HUES64 (cell line): ENCODE data around the gene MLLT10.

Experiments used
- H3K27ac ChIP-seq: 2 replicates; pipeline ENCODE4 v1.7.0; 2013; ENCODE audit warnings: low read depth, low read length, inconsistent platforms
- H3K27me3 ChIP-seq: 2 replicates; pipeline ENCODE4 v1.6.1; 2013; ENCODE audit warnings: mild to moderate bottlenecking, low read length; ENCODE audit not compliant: insufficient read depth
- H3K36me3 ChIP-seq: 2 replicates; pipeline ENCODE4 v1.6.1; 2013; ENCODE audit warnings: mild to moderate bottlenecking, low read length; ENCODE audit not compliant: insufficient read depth
- H3K4me1 ChIP-seq: 2 replicates; pipeline ENCODE4 v1.6.1; 2013; ENCODE audit warnings: mild to moderate bottlenecking, low read length, moderate library complexity; ENCODE audit not compliant: insufficient read depth
- H3K4me3 ChIP-seq: 2 replicates; pipeline ENCODE4 v1.5.1; 2013; ENCODE audit warnings: mild to moderate bottlenecking, low read length, moderate library complexity
- H3K9ac ChIP-seq: 2 replicates; pipeline ENCODE4 v1.6.1; 2013; ENCODE audit warnings: mild to moderate bottlenecking, low read depth, low read length
- H3K9me3 ChIP-seq: 2 replicates; pipeline ENCODE4 v1.6.1; 2013; ENCODE audit warnings: low read depth, low read length; ENCODE audit not compliant: insufficient read depth
- WGBS: fragments of 150-250, 120-280 bp; methylation state at CpG from one replicate; pipeline ENCODE4 v1.1.7; 2013; ENCODE audit warnings: missing lambda C conversion rate; 5-methylcytosine and 5-hydroxymethylcytosine counted together

Gene MLLT10

GRCh38 chr10:21495002-21495751, 38.9 kb upstream of the MLLT10 start:
- WGBS = 1% methylated on average over 42 of the region's 42 CpGs
- H3K4me1 ChIP-seq = peaks cover 35% of the 10 kb centered on the region
- peaks cover 4% of the 10 kb centered on the region; the same call in 1 of the 2 replicates for H3K36me3 ChIP-seq
- peak overlapping the region; percentile 86 for H3K9ac ChIP-seq
- peak overlapping the region; percentile 95 for H3K4me3 ChIP-seq
- peak overlapping the region; percentile 99 for H3K27ac ChIP-seq
- no peaks in the 10 kb centered on the region for H3K9me3 ChIP-seq
- H3K27me3 ChIP-seq = peaks cover 25% of the 10 kb centered on the region

- H3K27me3 ChIP-seq = peaks cover 26% of the 10 kb centered on the region
- peak overlapping the region; percentile 95 for H3K4me3 ChIP-seq
- peaks cover 40% of the 10 kb centered on the region for H3K4me1 ChIP-seq
- H3K9ac ChIP-seq = peak overlapping the region; percentile 95
- H3K9me3 ChIP-seq = no peaks in the 10 kb centered on the region
- H3K36me3 ChIP-seq = peaks cover 4% of the 10 kb centered on the region; the same call in 1 of the 2 replicates
- under 1% methylated on average over 56 of the region's 58 CpGs for WGBS
- H3K27ac ChIP-seq = peak overlapping the region; percentile 99
Observed at GRCh38 chr10:21495752-21496342, 38.2 kb upstream of the MLLT10 start.

GRCh38 chr10:21496343-21497176, 37.5 kb upstream of the MLLT10 start:
- WGBS = under 1% methylated on average over 69 of the region's 72 CpGs
- H3K27ac ChIP-seq = peak overlapping the region; percentile 99

GRCh38 chr10:21497177-21497807, 36.7 kb upstream of the MLLT10 start:
- under 1% methylated on average over 36 of the region's 37 CpGs for whole genome bisulfite sequencing
- peaks cover 54% of the 10 kb centered on the region for H3K4me1 ChIP-seq
- peak overlapping the region; percentile 99 for H3K27ac ChIP-seq
- H3K9me3 ChIP-seq = no peaks in the 10 kb centered on the region
- peaks cover 4% of the 10 kb centered on the region; the same call in 1 of the 2 replicates for H3K36me3 ChIP-seq
- H3K4me3 ChIP-seq = peak overlapping the region; percentile 95
- peaks cover 26% of the 10 kb centered on the region for H3K27me3 ChIP-seq
- peak overlapping the region; percentile 95 for H3K9ac ChIP-seq

More at GRCh38 chr10:21496343-21497176, 37.5 kb upstream of the MLLT10 start:
- Histone ChIP-seq H3K36me3 (peaks cover 4% of the 10 kb centered on the region; the same call in 1 of the 2 replicates), H3K4me1 (peaks cover 47% of the 10 kb centered on the region), H3K4me3 (peak overlapping the region; percentile 95), H3K9ac (peak overlapping the region; percentile 95), H3K9me3 (no peaks in the 10 kb centered on the region), H3K27me3 (peaks cover 26% of the 10 kb centered on the region)

GRCh38 chr10:21498377-21498776, 35.7 kb upstream of the MLLT10 start:
- H3K9me3 ChIP-seq = no peaks in the 10 kb centered on the region
- no peak overlapping the region for H3K4me3 ChIP-seq
- peaks cover 58% of the 10 kb centered on the region for H3K4me1 ChIP-seq
- H3K27ac ChIP-seq = no peak overlapping the region
- peaks cover 26% of the 10 kb centered on the region for H3K27me3 ChIP-seq
- no peak overlapping the region for H3K9ac ChIP-seq
- peaks cover 4% of the 10 kb centered on the region; the same call in 1 of the 2 replicates for H3K36me3 ChIP-seq
- 60% methylated on average over 2 of the region's 2 CpGs for WGBS

- peak overlapping the region; percentile 60 for H3K4me3 ChIP-seq
- 34% methylated on average over 7 of the region's 8 CpGs for WGBS
- no peak overlapping the region for H3K27ac ChIP-seq
- H3K9ac ChIP-seq = peak overlapping the region; percentile 74; the same call in 1 of the 2 replicates
- H3K27me3 ChIP-seq = peaks cover 26% of the 10 kb centered on the region
- no peaks in the 10 kb centered on the region for H3K36me3 ChIP-seq
- peaks cover 61% of the 10 kb centered on the region for H3K4me1 ChIP-seq
- no peaks in the 10 kb centered on the region for H3K9me3 ChIP-seq
Observed at GRCh38 chr10:21498986-21499385, 35.0 kb upstream of the MLLT10 start.

GRCh38 chr10:21499701-21500577, 34.1 kb upstream of the MLLT10 start:
- no peaks in the 10 kb centered on the region for H3K36me3 ChIP-seq
- H3K9me3 ChIP-seq = no peaks in the 10 kb centered on the region
- H3K4me1 ChIP-seq = peaks cover 65% of the 10 kb centered on the region
- peak overlapping the region; percentile 74 for H3K9ac ChIP-seq
- H3K4me3 ChIP-seq = peak overlapping the region; percentile 60
- WGBS = 2% methylated on average over 72 of the region's 72 CpGs
- H3K27ac ChIP-seq = peak overlapping the region; percentile 75
- H3K27me3 ChIP-seq = peaks cover 26% of the 10 kb centered on the region

- Histone ChIP-seq H3K9me3 (no peaks in the 10 kb centered on the region), H3K27me3 (peaks cover 26% of the 10 kb centered on the region), H3K27ac (peak overlapping the region; percentile 75), H3K4me3 (peak overlapping the region; percentile 60), H3K4me1 (peaks cover 71% of the 10 kb centered on the region), H3K9ac (peak overlapping the region; percentile 74), H3K36me3 (no peaks in the 10 kb centered on the region)
- 5% methylated on average over 13 of the region's 14 CpGs for WGBS
Observed at GRCh38 chr10:21500578-21500910, 33.5 kb upstream of the MLLT10 start.

GRCh38 chr10:21501091-21501490, 32.9 kb upstream of the MLLT10 start:
- Histone ChIP-seq H3K4me1 (peaks cover 76% of the 10 kb centered on the region), H3K36me3 (no peaks in the 10 kb centered on the region), H3K27ac (peak overlapping the region; percentile 75; the same call in 1 of the 2 replicates), H3K4me3 (peak overlapping the region; percentile 60), H3K9me3 (no peaks in the 10 kb centered on the region), H3K9ac (peak overlapping the region; percentile 74; the same call in 1 of the 2 replicates), H3K27me3 (peaks cover 30% of the 10 kb centered on the region)
- 59% methylated on average over 5 of the region's 5 CpGs for WGBS
